ENCODE results near the gene SPAG16. TPM values are rescaled to one million over a fixed set of nuclear protein-coding genes. Genes with fewer than 3 reads are reported as not detected.

SPAG16 gene
- total RNA-seq, 1 experiment from 2014 or later = 17.3 TPM

- Histone ChIP-seq H3K9me3 (ENCODE audit: control insufficient read depth, low read depth, low read length) (no peaks in the 10 kb centered on the region), H3K14ac (ENCODE audit: insufficient read depth, low read length) (no peak overlapping the region), H3K56ac (ENCODE audit: insufficient read length, low read depth, low read length) (no peak overlapping the region), H4K20me1 (ENCODE audit: control insufficient read depth, insufficient read depth, insufficient read length) (no peaks in the 10 kb centered on the region), H3K23me2 (ENCODE audit: insufficient read length, low read depth, low read length, poor library complexity, severe bottlenecking) (no peaks in the 10 kb centered on the region), H3K79me1 (ENCODE audit: insufficient read depth, low read depth, low read length, poor library complexity, severe bottlenecking) (no peaks in the 10 kb centered on the region), H3K27me3 (ENCODE audit: insufficient read depth, low read length) (no peaks in the 10 kb centered on the region), H3K4me2 (ENCODE audit: insufficient read depth, insufficient read length, low read length) (no peak overlapping the region), H3K4me1 (ENCODE audit: insufficient read depth, low read length) (no peaks in the 10 kb centered on the region; the same call in 1 of the 2 replicates), H2BK120ac (ENCODE audit: low read depth, low read length, poor library complexity, severe bottlenecking) (no peak overlapping the region), H2BK12ac (ENCODE audit: insufficient read length, low read depth, low read length) (no peak overlapping the region), H2BK15ac (ENCODE audit: low read depth, low read length) (no peak overlapping the region), H2BK20ac (ENCODE audit: low read depth, low read length, poor library complexity, severe bottlenecking) (no peak overlapping the region), H3T11ph (ENCODE audit: low read length) (no peak overlapping the region), H4K8ac (replicated peaks; ENCODE audit: insufficient read length, low read depth, low read length) (no peak overlapping the region), H3K79me2 (ENCODE audit: insufficient read depth, low read length) (no peaks in the 10 kb centered on the region), H3K9ac (ENCODE audit: extremely low read depth, insufficient read length, low read length) (no peak overlapping the region), H2AK5ac (ENCODE audit: insufficient read length, low read length) (no peak overlapping the region), H2AFZ (ENCODE audit: low read length) (no peak overlapping the region), H3K18ac (ENCODE audit: insufficient read length, low read depth, low read length) (no peak overlapping the region), H4K5ac (ENCODE audit: insufficient read length, low read depth, low read length) (no peak overlapping the region), H2BK5ac (ENCODE audit: insufficient read length, low read length) (no peak overlapping the region), H3K27ac (ENCODE audit: insufficient read length, low read depth, low read length) (no peak overlapping the region), H3K4ac (ENCODE audit: low read depth, low read length) (no peak overlapping the region), H3K23ac (ENCODE audit: insufficient read length, low read depth, low read length) (no peak overlapping the region), H4K91ac (ENCODE audit: insufficient read length, low read depth, low read length) (no peak overlapping the region)
- Mint-ChIP-seq H3K27me3 (ENCODE audit: low read depth) (peaks cover 2% of the 10 kb centered on the region; the same call in 1 of the 2 replicates), H3K4me3 (no peak overlapping the region), H3K9me3 (no peaks in the 10 kb centered on the region), H3K4me1 (peaks cover 15 to 21% of the 10 kb centered on the region in 2 experiments), H3K36me3 (ENCODE audit: insufficient read depth in 1 of 3, low read depth in 3 of 3) (no peaks in the 10 kb centered on the region), H3K27ac (no peak overlapping the region)
- no peak for DNase-seq
- no peak for TF ChIP-seq CTCF (conservative IDR thresholded peaks at IDR 0.05)
- WGBS (ENCODE audit: extremely low coverage, insufficient read length, low lambda C conversion rate) = no CpG with 5 or more reads among the region's 4 CpGs
Measured at GRCh38 chr2:214100488-214100887, 816.2 kb downstream of the SPAG16 start.

Measured in H9 (cell line).